PFSK-1 (cell line): ENCODE results near the gene INPP5F.

Experiments used
- FOXP2 ChIP-seq: optimal IDR thresholded peaks from 2 replicates; pipeline ENCODE3; 2011; ENCODE audit warnings: borderline replicate concordance, control low read depth, inconsistent platforms; ENCODE audit not compliant: insufficient read depth; ENCODE audit errors: extremely low read length, extremely low read depth
- POLR2AphosphoS5 ChIP-seq: IDR thresholded peaks from 2 replicates; pipeline ENCODE4 v1.6.1; 2012; ENCODE audit warnings: low read depth, mild to moderate bottlenecking, control low read depth, low read length, moderate library complexity
- REST ChIP-seq, 2 experiments: IDR thresholded peaks; 2 replicates each; pipeline versions ENCODE4 v1.6.1 to v1.8.0; 2011 to 2012; ENCODE audit warnings: low read depth in 2 of 2, low read length in 2 of 2, control low read depth in 1 of 2, inconsistent platforms in 1 of 2, mild to moderate bottlenecking in 1 of 2, moderate library complexity in 1 of 2; ENCODE audit not compliant: insufficient read depth in 1 of 2
- SIN3A ChIP-seq: IDR thresholded peaks from 2 replicates; pipeline ENCODE4 v1.6.1; 2012; ENCODE audit warnings: mild to moderate bottlenecking, low read length, moderate library complexity, borderline replicate concordance; ENCODE audit not compliant: insufficient read depth
- TAF1 ChIP-seq: IDR thresholded peaks from 2 replicates; pipeline ENCODE4 v1.6.1; 2012; ENCODE audit warnings: low read length, control low read depth, borderline replicate concordance; ENCODE audit not compliant: insufficient read depth

GRCh38 chr10:119679480-119679829, 46.4 kb upstream of the INPP5F start:
- no peak for TF ChIP-seq POLR2AphosphoS5
- TF ChIP-seq FOXP2: no peak
- TF ChIP-seq REST (IDR thresholded peaks at IDR 0.05; ENCODE audit: insufficient read depth in 1 of 2, low read depth in 2 of 2, low read length in 2 of 2): no peak
- no peak for TF ChIP-seq SIN3A
- no peak for TF ChIP-seq TAF1
